ENCODE measurements around the gene PPFIA3. TPM values are rescaled to one million over a fixed set of nuclear protein-coding genes. Genes with fewer than 3 reads are reported as not detected.
"Not testable (repeated sequence)": the region's sequence is repeated elsewhere in the genome, so short reads cannot be mapped to it uniquely, and the experiment has no call there.

The PPFIA3 gene
- total RNA-seq, 1 donor from 2014 or later, result 12.9 TPM

- no peak for DNase-seq
These were observed 15.8 kb upstream of the PPFIA3 start for GRCh38 chr19:49103331-49104085.

- DNase-seq, result no peak
These were observed 15.0 kb upstream of the PPFIA3 start for GRCh38 chr19:49104229-49104864.

GRCh38 chr19:49106648-49107135 lies 12.7 kb upstream of the PPFIA3 start:
- peak; percentile 74 for DNase-seq

GRCh38 chr19:49107625-49108459 lies 11.5 kb upstream of the PPFIA3 start:
- DNase-seq, result no peak

- no peak for DNase-seq
These were observed 10.3 kb upstream of the PPFIA3 start for GRCh38 chr19:49109051-49109450.

GRCh38 chr19:49109569-49110233 lies 9.6 kb upstream of the PPFIA3 start:
- DNase-seq, result no peak

GRCh38 chr19:49110567-49110966 lies 8.8 kb upstream of the PPFIA3 start:
- no peak for DNase-seq

- no peak for DNase-seq
These were observed 7.9 kb upstream of the PPFIA3 start for GRCh38 chr19:49111218-49111998.

GRCh38 chr19:49113762-49114629 lies 5.3 kb upstream of the PPFIA3 start, which contains the start of gene LIN7B:
LIN7B (plus strand) TSS chr19:49114370; CDS start chr19:49114405, 35 bp downstream.
- DNase-seq, result peak; percentile 79

- DNase-seq, result peak; percentile 48
These were observed 4.5 kb upstream of the PPFIA3 start for GRCh38 chr19:49114630-49115363.

GRCh38 chr19:49116544-49116943 lies 2.8 kb upstream of the PPFIA3 start:
- DNase-seq, result no peak

GRCh38 chr19:49117677-49118564 lies 1.4 kb upstream of the PPFIA3 start:
- DNase-seq, result no peak

GRCh38 chr19:49118565-49119410 lies 556 bp upstream of the PPFIA3 start, which contains the start of gene C19orf73:
C19orf73 (minus strand) TSS chr19:49119143; CDS start chr19:49119022, 121 bp downstream.
- peak; percentile 97 for DNase-seq

GRCh38 chr19:49120325-49120683 lies 960 bp downstream of the PPFIA3 start:
- no peak for DNase-seq

GRCh38 chr19:49120868-49121267 lies 1.5 kb downstream of the PPFIA3 start:
- DNase-seq, result no peak

- not testable (repeated sequence) for DNase-seq
These were observed 2.5 kb downstream of the PPFIA3 start for GRCh38 chr19:49121841-49122240.

GRCh38 chr19:49123285-49123684 lies 3.9 kb downstream of the PPFIA3 start:
- not testable (repeated sequence) for DNase-seq
